ENCODE measurements around the gene COX6A2.

GRCh38 chr16:31459687-31460581 lies 31.8 kb upstream of the COX6A2 start:
- no peak for TF ChIP-seq CTCF (IDR thresholded peaks at IDR 0.05; ENCODE audit: insufficient read depth, low read depth, low read length)
- TF ChIP-seq EZH2 (IDR thresholded peaks at IDR 0.05; ENCODE audit: insufficient read depth, low read length): no peak
